GM19351 (cell line): ENCODE results near the gene NLE1.
"Not testable (repeated sequence)": the region's sequence is repeated elsewhere in the genome, so short reads cannot be mapped to it uniquely, and the experiment has no call there.

Source experiments
- ATAC-seq: cut with Tn5 transposase; IDR thresholded peaks from one replicate; pipeline ENCODE4 v1.9.1; 2021; ENCODE audit warnings: mild to moderate bottlenecking, moderate library complexity; ENCODE audit not compliant: unreplicated experiment

NLE1 gene

DNA sequence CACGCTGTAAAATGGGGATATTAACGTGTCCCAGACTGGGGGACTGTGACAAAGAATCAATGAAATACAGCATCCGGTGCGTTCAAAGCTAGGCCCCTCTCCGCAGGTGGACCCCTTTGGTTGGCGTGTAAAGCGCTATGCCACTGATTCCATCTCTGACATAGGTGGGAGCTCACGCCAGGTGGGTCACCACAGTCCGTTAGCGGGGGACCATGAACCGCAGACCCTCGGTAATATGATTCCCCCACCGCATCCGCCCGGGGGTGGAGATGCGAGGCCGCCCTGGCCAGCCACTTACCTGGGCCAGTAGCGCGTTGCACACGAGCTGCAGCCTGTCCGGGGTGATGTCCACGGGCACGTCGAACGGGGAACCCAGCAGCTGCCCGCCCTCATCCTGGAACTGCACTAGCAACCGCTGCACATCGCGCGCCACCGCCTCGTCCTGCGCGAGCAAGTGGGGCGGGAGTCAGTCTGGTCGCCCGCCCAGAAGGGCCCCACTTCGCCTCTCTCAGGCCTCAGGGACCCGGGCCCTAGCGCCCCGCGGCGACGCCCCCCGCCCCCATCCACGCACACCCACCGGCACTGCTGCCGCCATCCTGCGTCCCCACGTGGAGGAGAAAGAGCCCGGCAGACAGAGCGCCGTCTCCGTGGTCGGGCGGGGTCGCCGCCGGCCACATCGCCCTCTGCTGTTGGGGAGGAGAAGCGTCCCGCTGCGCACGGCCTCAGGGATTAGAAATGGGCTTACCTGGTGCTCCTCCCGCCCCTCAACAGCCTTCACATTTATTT lies at the start of gene NLE1:
NLE1 (minus strand) TSS at position 623 of the 786 bp plus-strand sequence; CDS start at position 595, 28 bp downstream.
- peak; percentile 89 for ATAC-seq

DNA sequence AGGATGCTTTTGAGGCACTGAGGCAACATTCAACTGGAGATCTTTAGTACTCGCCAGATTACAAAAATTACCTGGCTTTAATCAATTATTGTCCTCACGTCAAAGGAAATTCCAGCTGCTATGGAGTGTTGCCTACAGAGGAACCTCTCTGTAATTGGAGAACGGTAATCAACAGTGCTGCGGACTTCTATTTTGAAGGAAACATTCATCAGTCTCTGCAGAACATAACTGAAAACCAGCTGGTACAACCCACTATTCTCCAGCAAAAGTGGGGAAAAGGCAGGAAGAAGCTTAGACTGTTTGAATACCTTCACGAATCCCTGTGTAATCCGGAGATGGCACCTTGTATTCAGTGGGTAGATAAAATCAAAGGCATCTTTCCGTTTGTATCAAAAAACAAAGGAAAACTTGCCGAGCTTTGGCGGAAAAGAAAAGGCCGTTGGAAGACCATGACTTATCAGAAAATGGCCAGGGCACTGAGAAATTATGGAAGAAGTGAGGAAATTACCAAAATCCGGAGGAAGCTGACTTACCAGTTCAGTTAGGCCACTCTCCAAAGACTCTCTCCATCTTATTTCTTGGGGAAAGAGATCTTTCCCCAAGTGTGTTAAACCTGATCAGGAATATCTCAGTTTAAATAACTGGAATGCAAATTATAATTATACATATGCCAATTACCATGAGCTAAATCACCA lies 49.0 kb upstream of the NLE1 start:
- no peak for ATAC-seq

DNA sequence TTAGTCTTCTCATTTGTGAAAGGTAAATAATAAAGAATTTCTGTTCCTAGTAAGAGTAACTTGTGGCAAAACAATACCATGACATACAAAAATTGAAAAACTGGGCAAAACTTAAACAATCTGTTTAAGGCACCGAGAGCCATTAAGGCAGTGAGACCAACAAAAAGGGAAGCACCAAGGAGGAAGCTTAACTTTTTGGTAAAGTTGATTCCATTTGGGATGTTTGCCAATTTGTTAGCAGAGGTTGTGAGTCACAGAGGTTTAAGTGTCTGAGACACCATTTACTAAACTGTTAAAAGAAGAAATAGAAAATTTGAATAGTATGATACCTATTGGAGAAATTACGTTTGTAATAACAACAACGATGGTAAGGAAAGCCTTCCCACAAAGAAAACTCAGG lies 47.2 kb upstream of the NLE1 start:
- ATAC-seq, result no peak

DNA sequence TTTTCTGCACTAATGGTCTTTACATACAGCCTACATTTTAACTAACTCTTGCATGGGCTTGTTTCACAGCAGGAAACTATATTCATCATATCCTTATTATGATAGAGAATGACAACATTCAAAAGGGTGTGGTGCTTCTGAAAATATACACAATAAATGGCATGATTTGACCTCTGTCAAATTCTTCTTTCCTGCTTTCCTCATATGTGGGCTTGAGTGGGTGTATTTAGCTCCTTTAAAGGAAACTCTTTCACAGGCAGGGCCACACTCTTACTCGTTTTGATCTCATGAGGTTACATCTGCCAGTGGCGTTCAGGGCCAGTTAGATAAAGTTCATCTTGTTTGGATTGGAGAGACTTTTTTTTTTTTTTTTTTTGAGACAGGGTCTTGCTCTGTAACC lies 46.0 kb upstream of the NLE1 start:
- no peak for ATAC-seq

DNA sequence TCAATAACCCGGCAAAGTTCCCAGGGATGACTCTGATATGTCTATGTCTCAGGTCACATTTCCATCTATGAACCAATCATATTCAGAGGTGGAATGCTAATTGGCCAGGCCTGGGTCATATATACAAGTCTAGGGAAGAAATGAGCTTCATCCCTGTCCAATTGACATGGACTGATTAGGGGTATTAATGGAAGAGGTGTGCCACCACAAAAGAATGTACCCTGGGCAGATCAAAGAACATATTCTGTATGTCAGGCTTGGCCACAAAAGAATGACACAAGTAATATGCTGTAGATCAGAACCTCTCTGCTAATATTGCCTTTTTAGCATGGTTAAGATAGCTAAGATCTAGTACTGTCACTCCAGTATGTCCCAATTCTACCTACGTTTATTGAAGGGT lies 45.4 kb upstream of the NLE1 start:
- no peak for ATAC-seq

DNA sequence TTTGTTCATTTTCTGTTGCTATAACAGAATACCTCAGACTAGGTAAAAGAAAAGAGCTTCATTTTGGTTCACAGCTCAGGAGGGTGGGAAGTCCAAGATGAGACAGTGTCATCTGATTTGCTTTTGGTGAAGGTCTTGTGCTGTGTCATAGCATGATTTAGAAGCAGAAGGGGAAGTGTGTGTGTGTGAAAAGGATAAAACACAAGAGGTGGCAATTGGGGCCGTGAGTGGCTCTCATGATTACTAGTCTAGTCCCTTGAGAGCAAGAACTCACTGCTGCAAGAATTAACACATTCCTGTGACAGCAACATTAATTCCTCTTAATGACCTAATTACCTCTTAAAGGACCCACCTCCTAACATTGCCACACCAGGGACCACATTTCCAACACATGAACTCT lies 43.7 kb upstream of the NLE1 start:
- ATAC-seq, result peak; percentile 62

DNA sequence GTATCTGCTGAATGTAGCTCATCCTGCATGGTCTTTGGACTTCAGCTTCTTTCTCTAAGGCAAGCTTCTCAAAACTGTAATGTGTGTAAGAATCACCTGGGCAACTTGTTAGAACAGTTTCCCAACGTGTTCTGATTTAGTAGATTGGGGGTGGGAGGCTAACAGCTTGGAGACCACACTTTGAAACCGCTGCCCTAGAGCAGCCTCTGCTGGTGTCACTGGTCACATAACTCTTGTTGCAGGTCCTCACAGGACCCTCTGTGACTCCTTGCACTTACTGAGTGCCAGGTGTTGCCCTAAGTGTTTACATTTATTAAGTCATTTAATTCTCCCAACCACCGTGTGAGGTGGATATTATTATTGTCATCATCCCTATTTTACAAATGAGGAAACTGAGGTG lies 42.2 kb upstream of the NLE1 start:
- ATAC-seq, result no peak

DNA sequence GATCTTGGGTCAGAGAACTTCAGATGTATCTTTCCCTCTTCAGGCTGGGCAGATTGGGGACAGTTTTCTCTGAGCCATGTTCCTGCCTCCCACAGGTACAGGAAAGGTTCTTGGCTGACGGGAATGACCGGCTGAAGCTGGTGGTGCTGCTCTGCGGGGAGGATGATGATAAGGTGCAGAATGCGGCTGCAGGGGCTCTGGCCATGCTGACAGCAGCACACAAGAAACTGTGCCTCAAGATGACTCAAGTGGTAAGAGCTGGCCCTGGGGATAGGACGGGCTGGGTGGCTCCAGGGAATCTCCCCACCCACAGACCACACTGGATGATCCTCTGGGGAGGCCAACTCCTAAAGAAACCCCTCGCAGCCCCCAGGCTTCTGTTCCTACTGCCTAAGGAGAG lies 41.2 kb upstream of the NLE1 start:
- no peak for ATAC-seq

DNA sequence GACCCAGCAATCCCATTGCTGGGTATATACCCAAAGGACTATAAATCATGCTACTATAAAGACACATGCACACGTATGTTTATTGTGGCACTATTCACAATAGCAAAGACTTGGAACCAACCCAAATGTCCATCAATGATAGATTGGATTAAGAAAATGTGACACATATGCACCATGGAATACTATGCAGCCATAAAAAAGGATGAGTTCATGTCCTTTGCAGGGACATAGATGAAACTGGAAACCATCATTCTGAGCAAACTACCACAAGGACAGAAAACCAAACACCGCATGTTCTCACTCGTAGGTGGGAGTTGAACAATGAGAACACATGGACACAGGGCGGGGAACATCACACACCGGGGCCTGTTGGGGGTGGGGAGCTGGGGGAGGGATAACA lies 37.3 kb upstream of the NLE1 start:
- ATAC-seq, result not testable (repeated sequence)

DNA sequence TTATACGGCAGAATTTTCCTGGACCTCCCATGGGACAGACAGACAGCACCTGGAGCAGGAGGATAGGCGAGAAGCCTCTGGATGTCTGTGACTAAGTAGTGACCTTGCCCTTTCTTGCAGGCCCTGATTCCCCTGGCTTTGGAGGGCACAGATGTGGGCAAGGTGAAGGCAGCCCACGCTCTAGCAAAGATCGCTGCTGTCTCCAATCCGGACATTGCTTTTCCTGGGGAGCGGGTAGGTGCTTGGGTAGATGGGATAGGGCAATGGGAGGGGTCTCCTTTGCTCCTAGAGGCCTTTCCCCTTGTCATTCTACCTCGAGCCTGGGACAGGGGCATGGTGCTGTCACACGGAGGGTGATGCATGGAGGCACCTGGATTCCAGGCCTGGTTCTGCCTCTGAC lies 34.8 kb upstream of the NLE1 start:
- no peak for ATAC-seq

DNA sequence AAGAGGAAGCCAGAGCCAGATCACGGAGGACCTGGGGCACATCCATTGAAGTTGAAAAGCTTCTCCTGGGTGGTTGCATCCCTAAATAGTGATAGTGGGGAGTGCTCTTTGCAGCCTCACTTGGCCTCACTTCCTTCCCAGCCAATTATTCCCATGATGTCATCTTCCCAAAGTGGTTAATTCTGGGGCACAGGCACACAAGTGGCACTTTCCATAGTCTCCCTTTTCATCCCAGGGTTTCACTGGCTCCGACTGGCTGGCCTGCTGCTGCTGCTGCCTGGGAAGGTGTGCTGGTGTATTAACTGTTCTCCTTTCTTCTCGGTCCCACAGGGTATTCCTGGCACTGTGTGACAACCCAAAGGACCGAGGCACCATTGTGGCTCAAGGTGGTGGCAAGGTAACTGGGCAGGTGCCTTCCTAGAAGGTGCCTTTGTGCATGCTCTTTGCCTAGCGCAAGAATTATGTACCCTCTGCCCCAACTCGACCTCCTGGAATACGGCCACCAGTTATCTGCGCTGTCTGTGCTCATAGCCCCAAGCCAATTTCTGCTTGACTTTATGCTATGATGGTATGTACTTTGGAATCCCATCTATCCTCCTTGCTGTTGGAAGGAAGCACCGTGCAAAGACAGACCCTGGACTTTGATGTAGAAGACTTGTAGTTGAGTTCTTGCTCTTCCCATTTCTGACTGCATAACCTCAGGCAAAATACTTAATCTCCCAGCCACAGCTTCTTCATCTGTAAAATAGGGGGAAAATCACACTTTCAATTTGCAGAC lies 33.7 kb upstream of the NLE1 start:
- no peak for ATAC-seq

DNA sequence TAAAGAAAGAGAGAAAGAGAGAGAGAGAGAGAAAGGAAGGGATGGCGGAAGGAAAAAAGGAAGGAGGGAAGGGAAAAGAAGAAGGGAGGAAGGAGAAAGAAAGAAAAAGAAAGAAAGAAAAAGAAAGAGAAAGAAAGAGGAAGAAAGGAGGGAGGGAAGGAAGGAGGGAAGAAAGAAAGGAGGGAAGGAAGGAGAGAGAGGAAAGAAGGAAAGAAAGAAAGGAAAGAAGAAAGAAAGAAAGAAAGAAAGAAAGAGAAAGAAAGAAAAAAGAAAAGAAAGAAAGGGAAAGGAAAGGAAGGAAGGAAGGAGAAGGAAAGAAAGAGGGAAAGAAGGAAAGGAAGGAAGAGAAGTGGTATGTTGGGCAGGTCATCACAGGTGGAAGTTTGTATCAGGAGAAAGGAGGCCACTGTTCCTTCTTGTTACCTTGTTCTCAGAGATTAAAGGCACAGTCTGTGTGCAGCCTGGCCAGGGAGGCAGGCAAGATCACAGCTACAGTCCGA lies 32.8 kb upstream of the NLE1 start:
- no peak for ATAC-seq

DNA sequence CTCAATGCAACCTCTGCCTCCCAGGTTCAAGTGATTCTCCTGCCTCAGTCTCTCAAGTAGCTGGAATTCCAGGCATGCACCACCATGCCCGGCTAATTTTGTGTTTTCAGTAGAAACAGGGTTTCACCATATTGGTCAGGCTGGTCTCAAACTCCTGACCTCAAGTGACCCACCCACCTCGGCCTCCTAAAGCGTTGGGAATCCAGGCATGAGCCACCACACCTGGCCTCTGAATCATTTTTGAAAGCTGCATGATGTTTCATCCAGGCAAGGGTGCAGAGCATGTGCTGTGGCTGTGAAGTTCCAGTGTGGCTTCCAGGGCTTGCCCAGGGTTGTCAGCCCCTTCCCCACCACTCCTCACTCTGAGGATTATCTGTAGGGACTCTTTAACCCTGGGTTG lies 30.2 kb upstream of the NLE1 start:
- ATAC-seq, result not testable (repeated sequence)

DNA sequence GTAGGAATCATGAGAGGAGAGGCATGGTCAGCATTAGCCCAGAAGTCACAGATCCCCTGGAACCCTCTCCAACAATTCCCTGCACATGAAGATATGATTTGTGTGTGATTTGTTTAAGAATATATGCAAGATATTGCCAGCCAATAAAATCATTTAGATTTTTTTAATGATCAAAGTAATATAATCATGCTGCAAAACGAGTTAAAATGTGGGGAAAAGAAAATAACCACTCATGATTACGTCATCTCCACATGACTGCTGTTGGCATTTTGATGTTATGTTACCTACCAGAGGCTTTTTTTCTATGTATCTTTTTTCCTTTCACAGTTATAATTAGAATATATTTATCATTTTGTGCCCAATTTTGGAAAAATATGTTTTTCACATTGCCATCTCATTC lies 29.7 kb upstream of the NLE1 start:
- ATAC-seq, result no peak

DNA sequence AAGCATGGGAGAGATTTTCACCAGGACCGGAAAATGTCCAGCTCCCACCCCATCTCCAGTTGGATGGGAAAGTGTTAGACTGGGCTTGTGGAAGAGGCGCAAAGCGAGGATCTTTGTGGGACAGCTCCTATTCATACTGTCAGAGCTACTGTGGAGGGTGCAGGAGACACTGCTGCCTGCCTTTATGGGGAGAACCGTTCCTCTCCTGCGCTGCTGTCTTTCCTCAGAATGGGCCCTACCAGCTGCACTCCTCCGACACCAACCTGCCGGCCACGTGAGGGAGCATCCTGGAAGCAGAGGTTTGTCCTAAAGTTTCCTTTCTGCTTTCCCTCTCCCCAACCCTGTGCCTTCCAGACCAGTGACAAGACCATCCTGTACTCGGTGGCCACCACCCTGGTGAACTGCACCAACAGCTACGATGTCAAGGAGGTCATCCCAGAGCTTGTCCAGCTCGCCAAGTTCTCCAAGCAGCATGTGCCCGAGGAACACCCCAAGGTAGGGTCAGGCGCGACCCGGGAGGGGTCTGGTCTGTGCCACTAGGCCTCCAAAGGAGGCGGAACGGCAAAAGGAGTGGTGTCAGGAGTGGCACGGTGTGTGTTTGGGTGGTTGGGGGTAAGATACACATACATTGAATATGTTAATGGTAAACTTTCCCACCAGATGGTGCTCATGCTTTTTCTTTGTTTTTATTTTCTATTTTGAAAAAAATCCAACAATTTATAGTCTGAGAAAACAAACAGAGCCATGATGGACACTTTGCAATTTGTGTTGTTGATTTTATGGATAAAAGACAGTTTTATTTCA lies 29.1 kb upstream of the NLE1 start:
- ATAC-seq, result no peak

DNA sequence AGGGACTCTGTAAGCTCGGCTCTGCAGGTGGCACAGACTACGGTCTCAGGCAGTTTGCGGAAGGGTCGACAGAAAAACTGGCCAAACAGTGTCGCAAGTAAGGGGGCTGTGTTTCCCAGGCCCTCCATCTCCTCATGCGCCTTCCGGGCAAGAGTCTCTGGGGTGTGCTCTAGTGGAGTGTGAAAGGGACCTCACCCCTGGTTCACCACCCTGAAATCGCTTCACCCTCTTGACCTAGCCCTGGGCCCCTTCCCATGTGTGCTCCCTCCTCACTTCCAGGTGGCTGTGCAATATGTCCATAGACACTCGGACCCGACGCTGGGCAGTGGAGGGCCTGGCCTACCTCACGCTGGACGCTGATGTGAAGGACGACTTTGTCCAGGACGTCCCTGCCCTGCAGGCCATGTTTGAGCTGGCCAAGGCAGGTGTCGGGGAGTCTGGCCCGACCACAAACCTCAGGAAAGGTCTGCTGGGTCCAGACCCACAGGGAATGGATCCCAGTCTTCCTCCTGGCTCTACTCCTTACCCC lies 27.8 kb upstream of the NLE1 start:
- no peak for ATAC-seq

DNA sequence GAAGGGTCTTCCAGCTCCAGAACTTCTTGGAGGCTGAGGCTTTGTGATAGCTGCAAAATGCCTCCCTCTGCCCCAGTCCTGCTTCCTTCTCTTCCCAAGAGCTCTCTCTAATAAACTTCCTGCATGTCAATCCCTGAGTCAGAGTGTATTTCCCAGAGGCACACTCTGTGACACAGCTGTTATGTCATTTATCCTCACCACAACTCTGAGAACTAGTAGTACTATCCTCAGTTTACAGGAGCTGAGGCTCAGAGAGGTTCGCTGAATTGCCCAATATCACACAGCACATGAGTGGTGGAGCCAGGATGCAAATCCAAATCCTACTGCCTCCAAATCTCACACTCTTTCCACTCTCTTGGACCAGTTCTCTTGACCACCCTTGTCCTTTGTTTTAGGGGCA lies 25.6 kb upstream of the NLE1 start:
- no peak for ATAC-seq

DNA sequence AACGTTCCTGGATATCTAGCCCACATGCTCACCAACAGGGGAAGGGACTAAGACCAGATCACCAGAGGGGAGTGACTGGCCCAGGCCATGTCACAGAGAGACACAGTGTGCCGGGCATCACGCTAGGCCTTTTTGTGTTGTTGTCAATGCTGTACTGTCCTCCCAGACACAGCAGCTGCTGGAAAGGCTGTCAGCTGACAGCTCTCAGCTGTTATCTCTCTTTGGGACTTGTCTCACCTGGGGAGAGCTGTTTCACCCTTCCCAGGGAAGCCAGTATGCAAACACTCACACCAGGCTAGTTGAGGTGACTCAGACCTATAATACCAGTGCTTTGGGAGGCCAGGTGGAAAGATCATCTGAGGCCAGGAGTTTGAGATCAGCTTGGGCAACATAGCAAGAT lies 24.9 kb upstream of the NLE1 start:
- ATAC-seq, result no peak

DNA sequence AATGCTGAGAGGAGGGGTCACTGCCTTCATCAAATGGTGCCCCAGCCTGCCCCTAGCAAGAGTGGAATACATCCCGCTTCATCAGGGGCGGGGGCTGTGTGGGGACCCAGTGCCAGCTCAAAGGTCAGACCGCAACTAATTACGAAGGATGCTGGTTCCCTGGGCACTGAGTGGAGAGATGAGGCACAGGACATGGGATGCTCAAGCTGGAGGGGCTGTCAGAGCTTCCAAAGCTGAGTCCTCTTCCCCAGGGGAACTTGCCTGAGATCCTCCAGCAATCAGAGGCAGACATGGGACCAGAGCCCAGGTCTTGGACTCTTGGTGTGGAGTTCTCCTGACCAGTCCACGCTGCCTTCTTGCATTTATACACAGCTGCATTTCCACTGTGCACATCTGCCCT lies 24.4 kb upstream of the NLE1 start:
- ATAC-seq, result no peak

DNA sequence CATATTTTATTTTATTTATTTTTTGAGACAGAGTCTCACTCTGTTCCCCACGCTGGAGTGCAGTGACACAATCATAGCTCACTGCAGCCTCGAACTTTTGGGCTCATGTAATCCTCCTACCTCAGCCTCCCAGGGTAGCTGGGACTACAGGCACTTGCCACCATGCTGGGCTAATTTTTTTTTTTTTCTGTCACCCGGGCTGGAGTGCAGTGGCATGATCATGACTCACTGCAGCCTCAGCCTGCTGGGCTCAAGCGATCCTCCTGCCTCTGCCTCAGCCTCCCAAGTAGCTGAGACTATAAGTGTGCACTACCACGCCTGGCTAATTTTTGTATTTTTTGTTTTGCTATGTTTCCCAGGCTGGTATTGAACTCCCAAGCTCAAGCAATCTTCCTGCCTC lies 22.6 kb upstream of the NLE1 start:
- no peak for ATAC-seq

DNA sequence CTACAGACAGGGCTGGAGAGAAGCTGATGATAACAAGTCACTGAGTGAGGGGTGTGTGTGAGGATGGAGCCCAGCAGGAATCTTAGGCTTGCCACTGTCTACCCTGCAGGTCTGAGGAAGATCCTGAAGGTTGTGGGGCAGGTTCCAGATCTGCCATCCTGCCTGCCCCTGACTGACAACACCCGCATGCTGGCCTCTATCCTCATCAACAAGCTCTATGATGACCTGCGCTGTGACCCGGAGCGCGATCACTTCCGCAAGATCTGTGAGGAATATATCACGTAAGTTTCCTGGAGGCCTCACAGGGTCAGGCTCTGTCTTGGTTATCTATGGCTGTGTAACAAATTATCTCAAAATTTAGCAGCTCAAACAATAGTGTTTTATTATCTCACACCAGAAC lies 21.8 kb upstream of the NLE1 start:
- ATAC-seq, result no peak
